Neural cell (in vitro differentiated cells): ENCODE measurements around the gene CRKL. TPM values are rescaled to one million over a fixed set of nuclear protein-coding genes. Genes with fewer than 3 reads are reported as not detected.

Source experiments
- H2AFZ ChIP-seq: fragments of 200-600, 300-800 bp; sonication (generic), shearing (Covaris generic); 2 replicates; pipeline ENCODE4 v1.6.0; 2014; ENCODE audit warnings: low read depth, mild to moderate bottlenecking, antibody characterized with exemption, low read length, moderate library complexity
- H3F3A ChIP-seq: fragments of 200-600 bp; shearing (Covaris generic); 2 replicates; pipeline ENCODE4 v1.6.1; 2016; ENCODE audit warnings: mild to moderate bottlenecking, moderate library complexity, mixed read lengths, antibody characterized with exemption, low read length; ENCODE audit not compliant: insufficient read depth, poor library complexity, severe bottlenecking
- H3K27ac ChIP-seq: fragments of 200-600, 300-800 bp; sonication (generic), shearing (Covaris generic); 2 replicates; pipeline ENCODE4 v1.5.1; 2014; ENCODE audit warnings: mild to moderate bottlenecking, low read length, moderate library complexity
- H3K27me3 ChIP-seq: fragments of 300-800, 200-600 bp; sonication (generic), shearing (Covaris generic); 2 replicates; pipeline ENCODE4 v1.6.0; 2014; ENCODE audit warnings: mild to moderate bottlenecking, low read depth, low read length, moderate library complexity; ENCODE audit not compliant: insufficient read depth
- H3K36me3 ChIP-seq: fragments of 300-800, 200-600 bp; sonication (generic), shearing (Covaris generic); 2 replicates; pipeline ENCODE4 v1.5.1; 2014; ENCODE audit warnings: mild to moderate bottlenecking, antibody characterized with exemption, low read length, moderate library complexity; ENCODE audit not compliant: insufficient read depth
- H3K4me2 ChIP-seq: fragments of 300-800, 200-600 bp; sonication (generic), shearing (Covaris generic); 2 replicates; pipeline ENCODE4 v1.6.0; 2014; ENCODE audit warnings: mild to moderate bottlenecking, low read length
- H3K4me3 ChIP-seq: fragments of 300-800, 200-600 bp; sonication (generic), shearing (Covaris generic); 2 replicates; pipeline ENCODE4 v1.5.1; 2014; ENCODE audit warnings: mild to moderate bottlenecking, low read length, moderate library complexity
- H3K79me2 ChIP-seq: fragments of 200-600 bp; shearing (Covaris generic); replicated peaks from 2 replicates; pipeline ENCODE4 v1.6.0; 2014; ENCODE audit warnings: mild to moderate bottlenecking, low read length, moderate library complexity; ENCODE audit not compliant: insufficient read depth
- H3K9ac ChIP-seq: fragments of 300-800, 200-600 bp; sonication (generic), shearing (Covaris generic); 2 replicates; pipeline ENCODE4 v1.6.1; 2016; ENCODE audit warnings: mild to moderate bottlenecking, low read length, mixed read lengths
- H3K9me2 ChIP-seq: fragments of 200-600 bp; shearing (Covaris generic); 2 replicates; pipeline ENCODE4 v1.6.1; 2016; ENCODE audit warnings: mild to moderate bottlenecking, low read length, mixed read lengths; ENCODE audit not compliant: insufficient read depth
- H3K9me3 ChIP-seq: fragments of 200-600, 300-800 bp; sonication (generic), shearing (Covaris generic); 2 replicates; pipeline ENCODE4 v1.6.1; 2016; ENCODE audit warnings: mild to moderate bottlenecking, mixed run types, low read length, moderate library complexity, mixed read lengths
- H4K20me1 ChIP-seq: fragments of 200-600 bp; shearing (Covaris generic); 2 replicates; pipeline ENCODE4 v1.6.1; 2016; ENCODE audit warnings: mild to moderate bottlenecking, mixed run types; ENCODE audit not compliant: insufficient read depth
- EP300 ChIP-seq: fragments of 450-650 bp; conservative IDR thresholded peaks from 2 replicates; pipeline ENCODE4 v1.6.1; 2014; ENCODE audit warnings: antibody characterized with exemption, mild to moderate bottlenecking, moderate library complexity; ENCODE audit not compliant: poor library complexity, severe bottlenecking
- EZH2 ChIP-seq: fragments of 200-600, 300-800 bp; shearing (Covaris generic), sonication (generic); IDR thresholded peaks from 2 replicates; pipeline ENCODE4 v1.6.1; 2014; ENCODE audit warnings: antibody characterized with exemption, low read length, borderline replicate concordance, mild to moderate bottlenecking; ENCODE audit not compliant: insufficient read depth, poor library complexity, severe bottlenecking
- MXI1 ChIP-seq: fragments of 450-650 bp; conservative IDR thresholded peaks from 2 replicates; pipeline ENCODE4 v1.6.1; 2014; ENCODE audit warnings: antibody characterized with exemption, mild to moderate bottlenecking; ENCODE audit not compliant: poor library complexity, severe bottlenecking
- POLR2AphosphoS5 ChIP-seq: IDR thresholded peaks from 2 replicates; pipeline ENCODE4 v1.6.1; 2012
- RAD21 ChIP-seq: fragments of 450-650 bp; conservative IDR thresholded peaks from 2 replicates; pipeline ENCODE4 v1.6.1; 2014; ENCODE audit warnings: antibody characterized with exemption, mild to moderate bottlenecking, moderate library complexity
- SMC3 ChIP-seq: fragments of 450-650 bp; conservative IDR thresholded peaks from 2 replicates; pipeline ENCODE4 v1.6.1; 2014; ENCODE audit warnings: antibody characterized with exemption, mild to moderate bottlenecking, moderate library complexity; ENCODE audit not compliant: poor library complexity
- TAF1 ChIP-seq: IDR thresholded peaks from 2 replicates; pipeline ENCODE4 v1.6.1; 2012; ENCODE audit warnings: low read depth
- polyA plus RNA-seq: library from polyadenylated mRNA; depleted of rRNA; stranded (reverse); fragments of >200 nt; gene quantifications from 2 replicates; pipeline ENCODE4 v1.2.3, GENCODE V29; 2014
- TF ChIP-seq, protein P1 (sequence below): fragments of 450-650 bp; IDR thresholded peaks from 2 replicates; pipeline ENCODE4 v1.5.1; 2014; ENCODE audit warnings: antibody characterized with exemption, mild to moderate bottlenecking, moderate library complexity; ENCODE audit not compliant: poor library complexity, severe bottlenecking
- TF ChIP-seq, protein P2 (sequence below): IDR thresholded peaks from 2 replicates; pipeline ENCODE4 v1.6.1; 2012; ENCODE audit warnings: borderline replicate concordance

CRKL gene
- polyA plus RNA-seq, 1 donor from 2014 or later, result 46.8 TPM

DNA sequence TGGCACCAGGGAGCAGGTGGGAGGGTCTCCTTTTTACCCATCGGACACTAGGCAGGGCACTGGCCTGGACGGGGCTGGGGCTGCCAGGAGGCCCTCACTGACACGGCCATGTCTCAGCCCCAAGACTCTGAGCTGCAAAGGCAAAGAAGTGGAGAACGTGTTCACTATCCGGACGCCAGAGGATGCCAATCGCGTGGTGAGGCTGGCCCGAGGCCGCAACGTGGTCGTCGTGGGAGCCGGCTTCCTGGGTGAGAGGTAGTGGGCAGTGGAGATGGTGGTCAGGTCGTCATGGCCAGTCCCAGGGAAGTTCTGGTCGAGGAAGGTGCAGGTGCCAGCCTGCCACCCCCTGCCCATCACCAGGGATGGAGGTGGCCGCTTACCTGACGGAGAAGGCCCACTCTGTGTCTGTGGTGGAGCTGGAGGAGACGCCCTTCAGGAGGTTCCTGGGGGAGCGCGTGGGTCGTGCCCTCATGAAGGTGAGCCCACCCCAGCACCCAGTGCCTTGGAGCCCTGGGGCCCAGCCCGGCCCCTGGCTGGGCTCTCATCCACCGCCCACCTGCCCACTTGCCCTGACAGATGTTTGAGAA, 59.2 kb downstream of the CRKL start:
- Histone ChIP-seq H3K36me3 (no peaks in the 10 kb centered on the region), H3K9ac (no peak overlapping the region), H3F3A (no peaks in the 10 kb centered on the region), H3K4me3 (no peak overlapping the region), H2AFZ (no peak overlapping the region), H3K27ac (no peak overlapping the region), H3K9me3 (no peaks in the 10 kb centered on the region), H4K20me1 (no peaks in the 10 kb centered on the region), H3K79me2 (no peaks in the 10 kb centered on the region), H3K4me2 (no peak overlapping the region), H3K9me2 (no peaks in the 10 kb centered on the region), H3K27me3 (no peaks in the 10 kb centered on the region)
- no peak for TF ChIP-seq EZH2
- TF ChIP-seq RAD21, result no peak
- TF ChIP-seq EP300, result no peak
- TF ChIP-seq, protein P1, sequence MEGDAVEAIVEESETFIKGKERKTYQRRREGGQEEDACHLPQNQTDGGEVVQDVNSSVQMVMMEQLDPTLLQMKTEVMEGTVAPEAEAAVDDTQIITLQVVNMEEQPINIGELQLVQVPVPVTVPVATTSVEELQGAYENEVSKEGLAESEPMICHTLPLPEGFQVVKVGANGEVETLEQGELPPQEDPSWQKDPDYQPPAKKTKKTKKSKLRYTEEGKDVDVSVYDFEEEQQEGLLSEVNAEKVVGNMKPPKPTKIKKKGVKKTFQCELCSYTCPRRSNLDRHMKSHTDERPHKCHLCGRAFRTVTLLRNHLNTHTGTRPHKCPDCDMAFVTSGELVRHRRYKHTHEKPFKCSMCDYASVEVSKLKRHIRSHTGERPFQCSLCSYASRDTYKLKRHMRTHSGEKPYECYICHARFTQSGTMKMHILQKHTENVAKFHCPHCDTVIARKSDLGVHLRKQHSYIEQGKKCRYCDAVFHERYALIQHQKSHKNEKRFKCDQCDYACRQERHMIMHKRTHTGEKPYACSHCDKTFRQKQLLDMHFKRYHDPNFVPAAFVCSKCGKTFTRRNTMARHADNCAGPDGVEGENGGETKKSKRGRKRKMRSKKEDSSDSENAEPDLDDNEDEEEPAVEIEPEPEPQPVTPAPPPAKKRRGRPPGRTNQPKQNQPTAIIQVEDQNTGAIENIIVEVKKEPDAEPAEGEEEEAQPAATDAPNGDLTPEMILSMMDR, result no peak
- TF ChIP-seq, protein P2, sequence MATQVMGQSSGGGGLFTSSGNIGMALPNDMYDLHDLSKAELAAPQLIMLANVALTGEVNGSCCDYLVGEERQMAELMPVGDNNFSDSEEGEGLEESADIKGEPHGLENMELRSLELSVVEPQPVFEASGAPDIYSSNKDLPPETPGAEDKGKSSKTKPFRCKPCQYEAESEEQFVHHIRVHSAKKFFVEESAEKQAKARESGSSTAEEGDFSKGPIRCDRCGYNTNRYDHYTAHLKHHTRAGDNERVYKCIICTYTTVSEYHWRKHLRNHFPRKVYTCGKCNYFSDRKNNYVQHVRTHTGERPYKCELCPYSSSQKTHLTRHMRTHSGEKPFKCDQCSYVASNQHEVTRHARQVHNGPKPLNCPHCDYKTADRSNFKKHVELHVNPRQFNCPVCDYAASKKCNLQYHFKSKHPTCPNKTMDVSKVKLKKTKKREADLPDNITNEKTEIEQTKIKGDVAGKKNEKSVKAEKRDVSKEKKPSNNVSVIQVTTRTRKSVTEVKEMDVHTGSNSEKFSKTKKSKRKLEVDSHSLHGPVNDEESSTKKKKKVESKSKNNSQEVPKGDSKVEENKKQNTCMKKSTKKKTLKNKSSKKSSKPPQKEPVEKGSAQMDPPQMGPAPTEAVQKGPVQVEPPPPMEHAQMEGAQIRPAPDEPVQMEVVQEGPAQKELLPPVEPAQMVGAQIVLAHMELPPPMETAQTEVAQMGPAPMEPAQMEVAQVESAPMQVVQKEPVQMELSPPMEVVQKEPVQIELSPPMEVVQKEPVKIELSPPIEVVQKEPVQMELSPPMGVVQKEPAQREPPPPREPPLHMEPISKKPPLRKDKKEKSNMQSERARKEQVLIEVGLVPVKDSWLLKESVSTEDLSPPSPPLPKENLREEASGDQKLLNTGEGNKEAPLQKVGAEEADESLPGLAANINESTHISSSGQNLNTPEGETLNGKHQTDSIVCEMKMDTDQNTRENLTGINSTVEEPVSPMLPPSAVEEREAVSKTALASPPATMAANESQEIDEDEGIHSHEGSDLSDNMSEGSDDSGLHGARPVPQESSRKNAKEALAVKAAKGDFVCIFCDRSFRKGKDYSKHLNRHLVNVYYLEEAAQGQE, result no peak
- TF ChIP-seq POLR2AphosphoS5, result no peak
- no peak for TF ChIP-seq TAF1

DNA sequence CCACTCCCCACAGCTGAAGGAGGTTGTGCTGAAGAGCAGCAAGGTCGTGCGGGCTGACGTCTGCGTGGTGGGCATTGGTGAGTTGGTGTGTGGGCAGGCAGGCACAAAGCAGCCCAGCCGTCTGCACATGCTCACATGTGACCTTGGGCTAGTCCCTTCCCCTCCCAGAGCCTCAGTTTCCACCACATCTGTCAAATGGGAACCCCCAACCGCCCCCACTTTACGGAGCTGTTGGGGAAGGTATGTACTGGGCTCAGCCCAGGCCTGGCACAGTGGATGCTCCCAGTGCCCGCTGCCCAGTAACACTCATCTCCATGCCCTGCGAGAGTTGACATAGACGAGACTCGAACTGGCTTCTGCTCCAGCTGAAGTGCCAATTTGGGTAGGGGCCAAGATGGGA, 59.8 kb downstream of the CRKL start:
- TF ChIP-seq, protein P1, result no peak
- TF ChIP-seq, protein P2, result no peak
- TF ChIP-seq EZH2, result no peak
- TF ChIP-seq POLR2AphosphoS5, result no peak
- TF ChIP-seq MXI1, result no peak
- no peak for TF ChIP-seq TAF1
- no peak for TF ChIP-seq EP300
- TF ChIP-seq RAD21, result no peak
- TF ChIP-seq SMC3, result no peak
- no peak overlapping the region for H3K4me3 ChIP-seq
- H3K79me2 ChIP-seq, result no peaks in the 10 kb centered on the region
- H3K9ac ChIP-seq, result no peak overlapping the region
- no peaks in the 10 kb centered on the region for H3K27me3 ChIP-seq
- H3K36me3 ChIP-seq, result no peaks in the 10 kb centered on the region
- H3K9me2 ChIP-seq, result no peaks in the 10 kb centered on the region
- no peaks in the 10 kb centered on the region for H4K20me1 ChIP-seq
- H3K9me3 ChIP-seq, result no peaks in the 10 kb centered on the region
- H2AFZ ChIP-seq, result no peak overlapping the region
- no peak overlapping the region for H3K27ac ChIP-seq
- no peaks in the 10 kb centered on the region for H3F3A ChIP-seq
- H3K4me2 ChIP-seq, result no peak overlapping the region
